Liver (tissue), 9 donors: ENCODE results near the gene MSANTD7. TPM values are rescaled to one million over a fixed set of nuclear protein-coding genes. Genes with fewer than 3 reads are reported as not detected.

Experiments used
- DNase-seq: peaks from one replicate; pipeline ENCODE4 v3.0.0-alpha.2; 2017; ENCODE audit warnings: low spot score
- H3K27ac ChIP-seq, 2 donors: one replicate each; pipeline ENCODE4 v1.7.0; 2013; ENCODE audit warnings: inconsistent platforms in 2 of 2, low read length in 2 of 2, control low read depth in 1 of 2, low read depth in 1 of 2, mild to moderate bottlenecking in 1 of 2
- H3K27me3 ChIP-seq, 4 donors: one replicate each; pipeline versions ENCODE4 v1.6.1 to v1.7.0; 2013; ENCODE audit warnings: low read length in 3 of 4, inconsistent platforms in 1 of 4, mild to moderate bottlenecking in 1 of 4, moderate library complexity in 1 of 4; ENCODE audit not compliant: control insufficient read depth in 4 of 4, insufficient read depth in 4 of 4
- H3K36me3 ChIP-seq, 4 donors: one replicate each; pipeline versions ENCODE4 v1.6.1 to v1.7.0; 2013; ENCODE audit warnings: low read length in 3 of 4, mild to moderate bottlenecking in 3 of 4, low read depth in 1 of 4, moderate library complexity in 1 of 4; ENCODE audit not compliant: control insufficient read depth in 4 of 4, insufficient read depth in 3 of 4
- H3K4me1 ChIP-seq, 4 donors: one replicate each; pipeline versions ENCODE4 v1.6.1 to v1.7.0; 2013; ENCODE audit warnings: low read length in 3 of 4, mild to moderate bottlenecking in 3 of 4, moderate library complexity in 1 of 4; ENCODE audit not compliant: control insufficient read depth in 4 of 4, insufficient read depth in 4 of 4
- H3K4me3 ChIP-seq, 3 donors: one replicate each; pipeline versions ENCODE4 v1.6.1 to v1.7.0; 2013; ENCODE audit warnings: low read length in 3 of 3, control low read depth in 1 of 3, low read depth in 1 of 3, mild to moderate bottlenecking in 1 of 3
- H3K9ac ChIP-seq, 2 donors: one replicate each; pipeline ENCODE4 v1.7.0; 2013; ENCODE audit warnings: low read length in 2 of 2, mild to moderate bottlenecking in 2 of 2, moderate library complexity in 2 of 2, control low read depth in 1 of 2, low read depth in 1 of 2
- H3K9me3 ChIP-seq, 4 donors: one replicate each; pipeline versions ENCODE4 v1.6.1 to v1.7.0; 2013; ENCODE audit warnings: low read length in 3 of 4; ENCODE audit not compliant: control insufficient read depth in 4 of 4
- ATF3 ChIP-seq: IDR thresholded peaks from 2 replicates; pipeline ENCODE4 v1.6.1; 2016; ENCODE audit warnings: antibody characterized with exemption
- CTCF ChIP-seq: fragments of 150-350 bp; IDR thresholded peaks from 2 replicates; pipeline ENCODE4 v1.5.1; 2017; ENCODE audit warnings: improper control_type of control experiment, low read depth, low read length; ENCODE audit not compliant: missing input control
- EGR1 ChIP-seq, 2 donors: IDR thresholded peaks; 2 replicates each; pipeline ENCODE4 v1.6.1; 2016 to 2018; ENCODE audit warnings: antibody characterized with exemption in 2 of 2, low read depth in 2 of 2
- FOXA1 ChIP-seq: IDR thresholded peaks from 2 replicates; pipeline ENCODE4 v1.6.1; 2016; ENCODE audit warnings: antibody characterized with exemption
- FOXA2 ChIP-seq: IDR thresholded peaks from 2 replicates; pipeline ENCODE4 v1.6.1; 2016; ENCODE audit warnings: antibody characterized with exemption
- GABPA ChIP-seq, 2 donors: IDR thresholded peaks in 1 of 2; conservative IDR thresholded peaks in 1 of 2; 2 replicates each; pipeline ENCODE4 v1.6.1; 2016; ENCODE audit warnings: antibody characterized with exemption in 2 of 2, mild to moderate bottlenecking in 1 of 2, moderate library complexity in 1 of 2
- HNF4A ChIP-seq, 2 donors: conservative IDR thresholded peaks; 2 replicates each; pipeline ENCODE4 v1.6.1; 2016; ENCODE audit warnings: antibody characterized with exemption in 2 of 2, mild to moderate bottlenecking in 2 of 2
- HNF4G ChIP-seq: IDR thresholded peaks from 2 replicates; pipeline ENCODE4 v1.6.1; 2016; ENCODE audit warnings: antibody characterized with exemption
- JUND ChIP-seq, 2 donors: IDR thresholded peaks; 2 replicates each; pipeline ENCODE4 v1.6.1; 2016; ENCODE audit warnings: antibody characterized with exemption in 2 of 2
- MAX ChIP-seq: IDR thresholded peaks from 2 replicates; pipeline ENCODE4 v1.6.1; 2016; ENCODE audit warnings: antibody characterized with exemption
- NR2F2 ChIP-seq: IDR thresholded peaks from 2 replicates; pipeline ENCODE4 v1.6.1; 2016; ENCODE audit warnings: antibody characterized with exemption
- RAD21 ChIP-seq, 2 donors: IDR thresholded peaks; 2 replicates each; pipeline ENCODE4 v1.6.1; 2016; ENCODE audit warnings: antibody characterized with exemption in 2 of 2, mild to moderate bottlenecking in 2 of 2
- REST ChIP-seq: IDR thresholded peaks from 2 replicates; pipeline ENCODE4 v1.6.1; 2016; ENCODE audit warnings: antibody characterized with exemption, mild to moderate bottlenecking
- RXRA ChIP-seq, 2 donors: IDR thresholded peaks; 2 replicates each; pipeline ENCODE4 v1.6.1; 2017 to 2018; ENCODE audit warnings: antibody characterized with exemption in 2 of 2, mild to moderate bottlenecking in 1 of 2
- SP1 ChIP-seq: IDR thresholded peaks from 2 replicates; pipeline ENCODE4 v1.6.1; 2018; ENCODE audit warnings: antibody characterized with exemption, mild to moderate bottlenecking
- TAF1 ChIP-seq: conservative IDR thresholded peaks from 2 replicates; pipeline ENCODE4 v1.6.1; 2016; ENCODE audit warnings: antibody characterized with exemption, mild to moderate bottlenecking
- YY1 ChIP-seq: IDR thresholded peaks from 2 replicates; pipeline ENCODE4 v1.6.1; 2016; ENCODE audit warnings: antibody characterized with exemption, mild to moderate bottlenecking
- ZBTB33 ChIP-seq: IDR thresholded peaks from 2 replicates; pipeline ENCODE4 v1.6.1; 2016; ENCODE audit warnings: antibody characterized with exemption
- WGBS: extraction: QIAGEN DNeasy Blood & Tissue Kit; methylation state at CpG from one replicate; pipeline ENCODE4 v1.1.7; 2013; 5-methylcytosine and 5-hydroxymethylcytosine counted together
- polyA plus RNA-seq, 2 donors: library from polyadenylated mRNA; stranded (reverse) in 1 of 2; unstranded in 1 of 2; fragments of 200-250 nt in 1 of 2; fragments of >200 nt in 1 of 2; fragmentation: Nextera tagmentation in 1 of 2; extraction: Ambion mirVana in 1 of 2; gene quantifications; one replicate each; pipeline versions ENCODE4 v1.2.1 to v1.2.3, GENCODE V29; 2013 to 2015
- total RNA-seq, 2 donors: library from RNA; depleted of rRNA; stranded (reverse); fragments of >200 nt; gene quantifications; one replicate each; pipeline ENCODE4 v1.2.3, GENCODE V29; 2014
- donor health status: healthy.
- donor health status: healthy.
- donor health status: healthy.
- donor health status: healthy.
- donor health status: healthy.

The MSANTD7 gene
- total and polyA plus RNA-seq, 4 donors = 0.82 to 8.5 (median 3.5) TPM

- Histone ChIP-seq H3K27me3 (no peaks in the 10 kb centered on the region), H3K27ac (no peak overlapping the region), H3K9me3 (no peaks in the 10 kb centered on the region), H3K4me1 (peaks cover 0 to 19% (median 9%) of the 10 kb centered on the region in 4 donors), H3K4me3 (no peak overlapping the region), H3K36me3 (peaks cover 3 to 34% (median 24%) of the 10 kb centered on the region in 4 donors), H3K9ac (no peak overlapping the region)
- no peak for DNase-seq
- 91% methylated on average over 2 of the region's 2 CpGs for WGBS
- TF ChIP-seq JUND (IDR thresholded peaks at IDR 0.05) (no peak), SP1 (no peak), FOXA1 (no peak), REST (no peak), YY1 (no peak), HNF4A (conservative IDR thresholded peaks at IDR 0.05) (no peak), RAD21 (IDR thresholded peaks at IDR 0.05) (no peak), GABPA (IDR thresholded peaks at IDR 0.05 in 1 of 2, conservative IDR thresholded peaks at IDR 0.05 in 1 of 2) (no peak), ATF3 (no peak), EGR1 (IDR thresholded peaks at IDR 0.05; ENCODE audit: low read depth in 2 of 2) (no peak), MAX (no peak), FOXA2 (no peak), RXRA (IDR thresholded peaks at IDR 0.05) (no peak), CTCF (no peak), ZBTB33 (no peak), HNF4G (no peak), NR2F2 (no peak), TAF1 (no peak)
Observed at GRCh38 chr10:14840178-14840577, 2.1 kb downstream of the MSANTD7 start.
